Measurements from ENCODE around the gene AADAT. TPM values are rescaled to one million over a fixed set of nuclear protein-coding genes. Genes with fewer than 3 reads are reported as not detected.
A peak's percentile ranks its signal among the peaks of the same experiment; 100 is the strongest.
"Not testable (repeated sequence)": the region's sequence is repeated elsewhere in the genome, so short reads cannot be mapped to it uniquely, and the experiment has no call there.

The AADAT gene
- total RNA-seq, 1 experiment from 2014 or later, result not detected

DNA sequence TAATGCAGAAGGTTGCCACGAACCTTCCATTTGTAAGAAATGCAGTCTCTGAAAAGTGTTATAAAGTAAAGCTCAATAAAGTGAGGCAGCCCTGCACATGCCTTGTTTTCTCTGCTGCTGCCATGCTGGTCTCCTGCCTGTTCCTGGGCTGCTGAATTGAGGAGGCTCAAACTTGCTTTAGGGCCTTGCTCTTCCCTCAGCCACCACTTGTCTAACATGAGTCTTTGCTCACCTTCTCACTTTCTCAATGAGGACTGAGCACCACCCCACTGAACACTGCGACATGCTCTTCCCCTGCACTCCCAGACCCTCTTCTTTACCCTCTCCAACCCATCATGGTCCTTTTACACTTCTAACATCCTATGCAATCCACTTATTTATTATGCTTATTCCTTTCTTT lies 38.4 kb downstream of the AADAT start:
- no peak overlapping the region for H2AFZ ChIP-seq (ENCODE audit: low read length)
- H3K4me2 ChIP-seq (ENCODE audit: low read depth, low read length, poor library complexity, severe bottlenecking), result no peak overlapping the region
- no peaks in the 10 kb centered on the region for H3K79me2 ChIP-seq (ENCODE audit: low read length)
- H3K9me3 ChIP-seq (ENCODE audit: low read length), result no peaks in the 10 kb centered on the region
- H3K27ac ChIP-seq (ENCODE audit: low read length), result no peak overlapping the region
- no peaks in the 10 kb centered on the region for H3K4me1 ChIP-seq (ENCODE audit: low read length)
- no peaks in the 10 kb centered on the region for H3K27me3 ChIP-seq (ENCODE audit: low read length)
- no peak for DNase-seq
- no peaks in the 10 kb centered on the region for H4K20me1 ChIP-seq (ENCODE audit: insufficient read depth, low read depth, low read length)
- H3K4me3 ChIP-seq (ENCODE audit: low read length), result no peak overlapping the region
- H3K36me3 ChIP-seq (ENCODE audit: insufficient read depth, low read length), result no peaks in the 10 kb centered on the region
- H3K9ac ChIP-seq (ENCODE audit: low read length), result no peak overlapping the region
- H3K9me2 ChIP-seq (replicated peaks; ENCODE audit: insufficient read depth, low read length), result no peaks in the 10 kb centered on the region

DNA sequence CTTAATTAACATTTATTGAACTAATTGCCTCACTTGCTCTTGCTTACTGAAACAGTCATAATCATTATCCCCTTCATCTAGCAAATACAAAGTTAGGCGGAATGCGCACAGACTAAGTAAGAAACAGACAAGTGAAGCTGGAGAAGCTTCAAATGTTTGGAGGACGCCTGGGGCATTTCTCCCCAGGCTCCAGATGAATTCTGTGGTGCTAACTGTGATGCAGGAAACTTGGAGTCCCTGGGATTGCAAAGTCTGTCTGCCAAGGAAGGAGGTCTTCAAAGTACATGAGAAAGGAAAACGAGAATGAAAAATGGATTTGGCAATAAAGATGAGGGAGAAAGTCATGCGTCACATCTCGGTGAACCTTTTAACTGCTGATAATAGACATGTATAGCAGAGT lies 40.0 kb downstream of the AADAT start:
- Histone ChIP-seq H3K36me3 (ENCODE audit: insufficient read depth, low read length) (no peaks in the 10 kb centered on the region), H3K9me3 (ENCODE audit: low read length) (no peaks in the 10 kb centered on the region), H4K20me1 (ENCODE audit: insufficient read depth, low read depth, low read length) (no peaks in the 10 kb centered on the region), H3K4me1 (ENCODE audit: low read length) (no peaks in the 10 kb centered on the region), H3K4me3 (ENCODE audit: low read length) (no peak overlapping the region), H2AFZ (ENCODE audit: low read length) (no peak overlapping the region), H3K79me2 (ENCODE audit: low read length) (no peaks in the 10 kb centered on the region), H3K27me3 (ENCODE audit: low read length) (no peaks in the 10 kb centered on the region), H3K4me2 (ENCODE audit: low read depth, low read length, poor library complexity, severe bottlenecking) (no peak overlapping the region), H3K9me2 (replicated peaks; ENCODE audit: insufficient read depth, low read length) (no peaks in the 10 kb centered on the region), H3K9ac (ENCODE audit: low read length) (no peak overlapping the region), H3K27ac (ENCODE audit: low read length) (no peak overlapping the region)
- DNase-seq, result no peak

DNA sequence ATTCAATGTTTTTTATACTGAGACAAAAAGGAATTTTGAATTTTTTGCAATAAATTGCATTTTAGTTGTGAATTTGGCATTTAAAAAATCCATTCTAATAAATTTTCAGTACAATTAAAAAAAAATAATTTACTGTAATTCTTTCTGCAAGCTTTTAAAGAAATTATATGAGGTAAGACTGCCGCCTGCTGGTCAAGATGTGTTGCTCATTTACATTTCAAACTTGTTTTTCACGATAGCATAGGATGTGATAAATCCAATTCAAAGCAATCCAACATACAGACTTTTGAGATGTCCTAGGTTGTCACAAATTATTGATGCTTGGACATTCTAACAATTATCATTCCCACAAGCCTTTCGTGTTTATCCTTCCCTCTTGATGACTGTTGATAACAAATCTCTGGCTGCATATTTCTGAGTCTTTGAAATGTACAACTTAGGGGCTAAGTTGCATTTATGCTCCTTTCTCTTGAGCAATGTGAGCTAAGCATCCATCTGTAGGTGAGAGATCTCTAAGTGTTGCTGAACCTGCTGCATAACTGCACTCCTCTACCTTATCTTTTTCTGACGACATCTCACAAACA lies 41.9 kb downstream of the AADAT start:
- Histone ChIP-seq H3K9me3 (ENCODE audit: low read length) (no peaks in the 10 kb centered on the region), H3K27ac (ENCODE audit: low read length) (no peak overlapping the region), H3K9ac (ENCODE audit: low read length) (no peak overlapping the region), H3K27me3 (ENCODE audit: low read length) (no peaks in the 10 kb centered on the region), H3K4me2 (ENCODE audit: low read depth, low read length, poor library complexity, severe bottlenecking) (no peak overlapping the region), H2AFZ (ENCODE audit: low read length) (no peak overlapping the region), H4K20me1 (ENCODE audit: insufficient read depth, low read depth, low read length) (no peaks in the 10 kb centered on the region), H3K9me2 (replicated peaks; ENCODE audit: insufficient read depth, low read length) (no peaks in the 10 kb centered on the region), H3K79me2 (ENCODE audit: low read length) (no peaks in the 10 kb centered on the region), H3K36me3 (ENCODE audit: insufficient read depth, low read length) (no peaks in the 10 kb centered on the region), H3K4me3 (ENCODE audit: low read length) (no peak overlapping the region), H3K4me1 (ENCODE audit: low read length) (no peaks in the 10 kb centered on the region)
- DNase-seq, result peak; percentile 71

DNA sequence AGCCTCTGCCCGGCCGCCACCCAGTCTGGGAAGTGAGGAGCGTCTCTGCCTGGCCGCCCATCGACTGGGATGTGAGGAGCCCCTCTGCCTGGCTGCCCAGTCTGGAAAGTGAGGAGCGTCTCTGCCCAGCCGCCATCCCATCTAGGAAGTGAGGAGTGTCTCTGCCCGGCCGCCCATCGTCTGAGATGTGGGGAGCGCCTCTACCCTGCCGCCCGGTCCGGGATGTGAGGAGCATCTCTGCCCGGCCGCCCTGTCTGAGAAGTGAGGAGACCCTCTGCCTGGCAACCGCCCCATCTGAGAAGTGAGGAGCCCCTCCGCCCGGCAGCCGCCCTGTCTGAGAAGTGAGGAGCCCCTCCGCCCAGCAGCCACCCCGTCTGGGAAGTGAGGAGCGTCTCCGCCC lies 43.6 kb downstream of the AADAT start:
- H3K27ac ChIP-seq (ENCODE audit: low read length); H2AFZ ChIP-seq (ENCODE audit: low read length); H3K27me3 ChIP-seq (ENCODE audit: low read length); H3K9me3 ChIP-seq (ENCODE audit: low read length); H3K79me2 ChIP-seq (ENCODE audit: low read length); H3K4me2 ChIP-seq (ENCODE audit: low read depth, low read length, poor library complexity, severe bottlenecking); DNase-seq; H3K9ac ChIP-seq (ENCODE audit: low read length); H3K9me2 ChIP-seq (replicated peaks; ENCODE audit: insufficient read depth, low read length); H3K36me3 ChIP-seq (ENCODE audit: insufficient read depth, low read length); H3K4me3 ChIP-seq (ENCODE audit: low read length); H3K4me1 ChIP-seq (ENCODE audit: low read length); H4K20me1 ChIP-seq (ENCODE audit: insufficient read depth, low read depth, low read length): not testable (repeated sequence)

DNA sequence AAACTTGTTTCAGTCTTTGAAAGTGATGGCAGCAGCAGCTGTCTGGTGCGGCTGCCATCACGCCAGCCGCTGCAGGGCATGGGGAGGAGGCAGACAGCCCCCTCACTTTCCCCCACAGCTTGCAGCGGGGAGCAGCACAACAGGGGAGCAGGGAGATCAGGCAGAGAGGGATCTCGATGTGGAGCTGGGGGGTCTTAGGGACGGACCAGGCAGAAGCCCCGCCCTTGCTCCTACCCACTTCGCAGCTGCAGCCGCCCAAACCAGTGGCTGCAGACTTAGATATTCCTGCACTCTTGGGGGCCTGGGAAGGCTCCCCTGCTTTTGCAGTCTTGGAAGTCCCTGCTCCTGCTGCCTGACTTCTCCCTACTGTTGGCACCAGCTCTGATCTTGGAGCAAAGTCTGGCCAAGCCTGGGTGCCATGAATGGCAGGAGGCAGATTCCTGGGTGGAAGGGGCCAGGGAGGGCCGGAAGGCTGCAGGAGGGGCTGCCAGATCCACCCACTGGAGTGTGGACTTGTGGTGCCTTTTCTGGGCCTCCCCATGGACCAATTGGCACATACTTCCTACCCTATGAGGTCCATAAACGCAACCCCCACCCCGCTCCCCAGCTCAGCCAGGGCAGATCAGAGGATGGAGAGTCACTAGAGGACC lies 49.6 kb downstream of the AADAT start:
- Histone ChIP-seq H3K27ac (ENCODE audit: low read length) (no peak overlapping the region), H3K9me3 (ENCODE audit: low read length) (no peaks in the 10 kb centered on the region), H3K27me3 (ENCODE audit: low read length) (no peaks in the 10 kb centered on the region)

DNA sequence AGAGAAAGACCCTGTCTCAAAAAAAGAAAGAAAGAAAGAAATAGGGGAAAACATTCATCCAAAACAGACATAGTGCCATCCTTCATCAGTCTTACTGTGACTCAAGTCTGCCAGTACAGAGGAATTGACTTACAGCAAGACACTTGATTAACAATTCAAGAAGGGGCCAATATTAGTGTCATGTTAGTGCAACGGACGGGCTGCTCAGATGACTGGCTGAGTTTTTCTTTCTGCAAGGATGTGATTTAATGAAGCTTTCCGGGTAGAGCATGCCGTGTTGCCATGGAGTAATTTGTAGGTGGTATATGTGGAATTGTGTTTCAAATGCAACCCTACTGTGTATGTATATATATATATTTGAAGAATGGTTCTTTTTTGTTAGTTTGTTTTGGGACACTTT lies 51.0 kb downstream of the AADAT start:
- Histone ChIP-seq H3K4me3 (ENCODE audit: low read length) (no peak overlapping the region), H2AFZ (ENCODE audit: low read length) (no peak overlapping the region), H3K79me2 (ENCODE audit: low read length) (no peaks in the 10 kb centered on the region), H3K9me2 (replicated peaks; ENCODE audit: insufficient read depth, low read length) (no peaks in the 10 kb centered on the region), H3K27ac (ENCODE audit: low read length) (no peak overlapping the region), H3K9me3 (ENCODE audit: low read length) (no peaks in the 10 kb centered on the region), H3K27me3 (ENCODE audit: low read length) (no peaks in the 10 kb centered on the region), H3K9ac (ENCODE audit: low read length) (no peak overlapping the region), H4K20me1 (ENCODE audit: insufficient read depth, low read depth, low read length) (no peaks in the 10 kb centered on the region), H3K36me3 (ENCODE audit: insufficient read depth, low read length) (no peaks in the 10 kb centered on the region), H3K4me1 (ENCODE audit: low read length) (no peaks in the 10 kb centered on the region), H3K4me2 (ENCODE audit: low read depth, low read length, poor library complexity, severe bottlenecking) (no peak overlapping the region)
- DNase-seq, result no peak

More for the DNA sequence above, 49.6 kb downstream of the AADAT start:
- Histone ChIP-seq H3K9ac (ENCODE audit: low read length) (no peak overlapping the region), H4K20me1 (ENCODE audit: insufficient read depth, low read depth, low read length) (no peaks in the 10 kb centered on the region), H3K4me1 (ENCODE audit: low read length) (no peaks in the 10 kb centered on the region), H3K4me3 (ENCODE audit: low read length) (no peak overlapping the region), H3K36me3 (ENCODE audit: insufficient read depth, low read length) (no peaks in the 10 kb centered on the region), H3K4me2 (ENCODE audit: low read depth, low read length, poor library complexity, severe bottlenecking) (no peak overlapping the region), H3K79me2 (ENCODE audit: low read length) (no peaks in the 10 kb centered on the region), H3K9me2 (replicated peaks; ENCODE audit: insufficient read depth, low read length) (no peaks in the 10 kb centered on the region), H2AFZ (ENCODE audit: low read length) (no peak overlapping the region)
- DNase-seq, result no peak

DNA sequence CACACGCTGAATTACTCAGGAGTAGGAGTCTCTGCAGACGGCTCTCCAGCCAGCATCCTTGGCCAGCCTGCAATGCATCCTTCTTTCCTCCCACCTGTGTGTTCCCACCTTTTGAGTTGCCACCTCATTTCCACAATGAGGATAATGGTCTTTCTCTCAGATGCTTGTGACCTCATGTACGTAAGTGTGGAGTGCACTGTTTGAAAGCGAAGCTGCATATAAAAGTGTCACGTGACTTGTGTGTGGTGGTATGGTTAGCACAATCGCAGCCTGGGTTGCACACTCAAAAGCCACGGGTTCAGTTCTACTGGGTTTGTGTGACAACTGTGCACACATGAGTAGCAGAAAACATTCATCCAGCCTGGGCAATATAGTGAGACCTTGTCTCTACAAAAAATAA lies 51.5 kb downstream of the AADAT start:
- Histone ChIP-seq H3K9me2 (replicated peaks; ENCODE audit: insufficient read depth, low read length) (no peaks in the 10 kb centered on the region), H3K36me3 (ENCODE audit: insufficient read depth, low read length) (no peaks in the 10 kb centered on the region), H4K20me1 (ENCODE audit: insufficient read depth, low read depth, low read length) (no peaks in the 10 kb centered on the region), H3K79me2 (ENCODE audit: low read length) (no peaks in the 10 kb centered on the region), H3K27me3 (ENCODE audit: low read length) (no peaks in the 10 kb centered on the region), H2AFZ (ENCODE audit: low read length) (no peak overlapping the region), H3K4me1 (ENCODE audit: low read length) (no peaks in the 10 kb centered on the region), H3K4me2 (ENCODE audit: low read depth, low read length, poor library complexity, severe bottlenecking) (no peak overlapping the region), H3K4me3 (ENCODE audit: low read length) (no peak overlapping the region), H3K9me3 (ENCODE audit: low read length) (no peaks in the 10 kb centered on the region), H3K27ac (ENCODE audit: low read length) (no peak overlapping the region), H3K9ac (ENCODE audit: low read length) (no peak overlapping the region)
- no peak for DNase-seq

DNA sequence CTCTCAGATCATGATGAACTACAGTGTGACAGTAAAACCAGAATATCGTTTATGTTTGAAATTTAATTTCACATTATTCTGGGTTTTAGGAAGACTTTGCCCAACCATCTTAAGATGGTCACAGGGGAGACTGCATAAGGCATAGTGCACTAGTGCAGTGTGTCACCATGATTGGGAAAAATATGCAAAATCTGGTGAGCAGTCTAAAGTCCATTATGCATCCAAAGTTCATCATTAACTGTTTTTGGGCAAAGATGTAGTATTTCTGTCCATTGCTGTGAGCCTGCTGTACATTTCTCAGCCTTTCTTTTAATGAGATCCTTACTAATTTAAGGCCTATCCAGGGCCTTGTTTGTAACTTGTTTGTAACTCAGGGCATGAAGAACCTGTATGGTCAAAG lies 52.3 kb downstream of the AADAT start:
- H3K4me1 ChIP-seq (ENCODE audit: low read length), result no peaks in the 10 kb centered on the region

More for the DNA sequence above, 52.3 kb downstream of the AADAT start:
- Histone ChIP-seq H2AFZ (ENCODE audit: low read length) (no peak overlapping the region), H3K27me3 (ENCODE audit: low read length) (no peaks in the 10 kb centered on the region), H3K9me2 (replicated peaks; ENCODE audit: insufficient read depth, low read length) (no peaks in the 10 kb centered on the region), H3K36me3 (ENCODE audit: insufficient read depth, low read length) (no peaks in the 10 kb centered on the region), H3K9ac (ENCODE audit: low read length) (no peak overlapping the region), H3K4me2 (ENCODE audit: low read depth, low read length, poor library complexity, severe bottlenecking) (no peak overlapping the region), H3K27ac (ENCODE audit: low read length) (no peak overlapping the region), H3K79me2 (ENCODE audit: low read length) (no peaks in the 10 kb centered on the region), H3K9me3 (ENCODE audit: low read length) (no peaks in the 10 kb centered on the region), H3K4me3 (ENCODE audit: low read length) (no peak overlapping the region), H4K20me1 (ENCODE audit: insufficient read depth, low read depth, low read length) (no peaks in the 10 kb centered on the region)
- no peak for DNase-seq

Data from Karpas-422 (cell line).